Epidermal melanocyte (primary cell): ENCODE measurements around the gene UBE2L3.
"Not testable (repeated sequence)": the region's sequence is repeated elsewhere in the genome, so short reads cannot be mapped to it uniquely, and the experiment has no call there.

ENCODE experiments used
- DNase-seq: peaks from one replicate; pipeline ENCODE4 v3.0.0; 2011; ENCODE audit warnings: low spot score; ENCODE audit not compliant: insufficient read length

The UBE2L3 gene

GRCh38 chr22:21567456-21568346 is at the start of gene UBE2L3:
UBE2L3 (plus strand) TSS chr22:21567714; CDS start chr22:21567745, 31 bp downstream.
- DNase-seq, result peak; percentile 91

GRCh38 chr22:21526705-21527500 is 40.6 kb upstream of the UBE2L3 start:
- not testable (repeated sequence) for DNase-seq

GRCh38 chr22:21531525-21531924 is 36.0 kb upstream of the UBE2L3 start:
- DNase-seq, result not testable (repeated sequence)

GRCh38 chr22:21532863-21533648 is 34.5 kb upstream of the UBE2L3 start:
- DNase-seq, result not testable (repeated sequence)

- not testable (repeated sequence) for DNase-seq
These were observed 27.7 kb upstream of the UBE2L3 start for GRCh38 chr22:21539862-21540261.

- not testable (repeated sequence) for DNase-seq
These were observed 22.8 kb upstream of the UBE2L3 start for GRCh38 chr22:21544432-21545322.

GRCh38 chr22:21549558-21549957 is 18.0 kb upstream of the UBE2L3 start:
- DNase-seq, result not testable (repeated sequence)

- DNase-seq, result not testable (repeated sequence)
These were observed 17.4 kb upstream of the UBE2L3 start for GRCh38 chr22:21550008-21550677.

GRCh38 chr22:21550678-21551047 is 16.9 kb upstream of the UBE2L3 start:
- DNase-seq, result not testable (repeated sequence)

- DNase-seq, result not testable (repeated sequence)
These were observed 16.2 kb upstream of the UBE2L3 start, which contains the start of gene RIMBP3C for GRCh38 chr22:21551361-21551760. RIMBP3C (minus strand) TSS chr22:21551461; CDS start chr22:21550976, 485 bp downstream.

- not testable (repeated sequence) for DNase-seq
These were observed 8.0 kb upstream of the UBE2L3 start for GRCh38 chr22:21559345-21560125.

- not testable (repeated sequence) for DNase-seq
These were observed 6.9 kb upstream of the UBE2L3 start for GRCh38 chr22:21560657-21561056.

GRCh38 chr22:21563912-21564311 is 3.6 kb upstream of the UBE2L3 start:
- DNase-seq, result no peak

GRCh38 chr22:21564411-21564810 is 3.1 kb upstream of the UBE2L3 start:
- no peak for DNase-seq

GRCh38 chr22:21568347-21569075 is 997 bp downstream of the UBE2L3 start:
- no peak for DNase-seq

GRCh38 chr22:21569076-21569427 is 1.5 kb downstream of the UBE2L3 start:
- not testable (repeated sequence) for DNase-seq

GRCh38 chr22:21569459-21570170 is 2.1 kb downstream of the UBE2L3 start:
- no peak for DNase-seq

GRCh38 chr22:21570398-21570797 is 2.9 kb downstream of the UBE2L3 start:
- no peak for DNase-seq
